Measurements from ENCODE around the gene HDAC5.

- TF ChIP-seq POLR2AphosphoS5 (IDR thresholded peaks at IDR 0.05; ENCODE audit: low read depth, low read length) (no peak), FOXP2 (optimal IDR thresholded peaks at IDR 0.05; ENCODE audit: borderline replicate concordance, extremely low read depth, extremely low read length, insufficient read depth) (no peak), SIN3A (IDR thresholded peaks at IDR 0.05; ENCODE audit: borderline replicate concordance, insufficient read depth, low read length) (no peak), REST (IDR thresholded peaks at IDR 0.05; ENCODE audit: insufficient read depth in 1 of 2, low read depth in 2 of 2, low read length in 2 of 2) (no peak)
Observed at GRCh38 chr17:44037471-44037870, 86.0 kb downstream of the HDAC5 start.
